IMR-90 (cell line): ENCODE data around the gene ITM2B. TPM values are rescaled to one million over a fixed set of nuclear protein-coding genes. Genes with fewer than 3 reads are reported as not detected.

ENCODE experiments used
- ATAC-seq: fragments of 200-7000 bp; cut with Tn5 transposase; 2 replicates; pipeline ENCODE4 v1.9.1; 2020; ENCODE audit warnings: low read depth, mild to moderate bottlenecking, moderate library complexity
- BruUV-seq: library from RNA; stranded (reverse); fragments of 400-500 nt; replicated peaks from 2 replicates; lab custom pipeline; 2021; lab: Mats Ljungman, UMichigan
- CTCF ChIA-PET: fragments of 300-600 bp; formaldehyde crosslinking; extraction: SDS; loops from one replicate; lab custom pipeline; 2021; ENCODE audit warnings: antibody characterized with exemption; lab: Yijun Ruan, JAX
- POLR2A ChIA-PET: fragments of 300-600 bp; sonication (Branson Sonifier 250); formaldehyde crosslinking; loops from one replicate; lab custom pipeline; 2022; ENCODE audit warnings: antibody characterized with exemption; ENCODE audit not compliant: unreplicated experiment; lab: Charles Lee
- DNase-seq: peaks from one replicate; pipeline ENCODE4 v3.0.0; 2013
- H2AFZ ChIP-seq: replicated peaks from 2 replicates; pipeline ENCODE3; 2013; ENCODE audit warnings: low read length, mild to moderate bottlenecking; ENCODE audit not compliant: poor library complexity
- H2AK5ac ChIP-seq: 2 replicates; pipeline ENCODE4 v1.6.1; 2013; ENCODE audit warnings: low read depth, low read length, inconsistent platforms
- H2AK9ac ChIP-seq: replicated peaks from 2 replicates; pipeline ENCODE3; 2013; ENCODE audit warnings: mild to moderate bottlenecking, low read depth, low read length, moderate library complexity; ENCODE audit not compliant: poor library complexity
- H2BK120ac ChIP-seq: 2 replicates; pipeline ENCODE4 v1.6.1; 2013; ENCODE audit warnings: low read depth, low read length, inconsistent platforms
- H2BK15ac ChIP-seq: 3 replicates; pipeline ENCODE4 v1.6.1; 2013; ENCODE audit warnings: low read depth, low read length, inconsistent platforms
- H2BK20ac ChIP-seq: 2 replicates; pipeline ENCODE4 v1.6.1; 2013; ENCODE audit warnings: low read depth, mild to moderate bottlenecking, inconsistent platforms, low read length, moderate library complexity
- H2BK5ac ChIP-seq: 2 replicates; pipeline ENCODE4 v1.6.1; 2013; ENCODE audit warnings: mild to moderate bottlenecking, low read depth, low read length, inconsistent platforms; ENCODE audit not compliant: poor library complexity, severe bottlenecking
- H3K14ac ChIP-seq: replicated peaks from 2 replicates; pipeline ENCODE4 v1.6.1; 2013; ENCODE audit warnings: low read depth, low read length, inconsistent platforms
- H3K18ac ChIP-seq: 2 replicates; pipeline ENCODE4 v1.6.1; 2013; ENCODE audit warnings: low read depth, low read length, control low read depth
- H3K23ac ChIP-seq: 2 replicates; pipeline ENCODE4 v1.6.1; 2013; ENCODE audit warnings: low read depth, low read length, inconsistent platforms
- H3K27ac ChIP-seq: 2 replicates; pipeline ENCODE4 v1.5.1; 2013; ENCODE audit warnings: mild to moderate bottlenecking, control low read depth, low read length; ENCODE audit not compliant: insufficient read depth
- H3K27me3 ChIP-seq: 2 replicates; pipeline ENCODE4 v1.6.1; 2013; ENCODE audit warnings: low read length; ENCODE audit not compliant: control insufficient read depth, insufficient read depth
- H3K36me3 ChIP-seq: 2 replicates; pipeline ENCODE4 v1.6.1; 2013; ENCODE audit warnings: low read length, mixed read lengths; ENCODE audit not compliant: control insufficient read depth, insufficient read depth
- H3K4ac ChIP-seq: 2 replicates; pipeline ENCODE4 v1.6.1; 2013; ENCODE audit warnings: low read depth, low read length, inconsistent platforms
- H3K4me1 ChIP-seq: 2 replicates; pipeline ENCODE4 v1.6.1; 2013; ENCODE audit warnings: low read length, mixed read lengths; ENCODE audit not compliant: control insufficient read depth, insufficient read depth
- H3K4me2 ChIP-seq: 2 replicates; pipeline ENCODE4 v1.6.1; 2013; ENCODE audit warnings: low read depth, mild to moderate bottlenecking, control low read depth, low read length, moderate library complexity
- H3K4me3 ChIP-seq: 2 replicates; pipeline ENCODE4 v1.5.1; 2013; ENCODE audit warnings: low read depth, mild to moderate bottlenecking, control low read depth, low read length, moderate library complexity; ENCODE audit not compliant: insufficient read depth
- H3K56ac ChIP-seq: 2 replicates; pipeline ENCODE4 v1.6.1; 2013; ENCODE audit warnings: low read length, inconsistent platforms; ENCODE audit not compliant: insufficient read depth; ENCODE audit errors: extremely low read depth
- H3K79me1 ChIP-seq, 2 experiments: 2 replicates each; pipeline ENCODE4 v1.6.1; 2013; ENCODE audit warnings: low read length in 2 of 2, inconsistent platforms in 1 of 2, low read depth in 1 of 2
- H3K9ac ChIP-seq: 2 replicates; pipeline ENCODE4 v1.6.1; 2013; ENCODE audit warnings: low read depth, low read length, control low read depth
- H3K9me1 ChIP-seq: 2 replicates; pipeline ENCODE4 v1.6.1; 2013; ENCODE audit warnings: low read length, inconsistent platforms; ENCODE audit not compliant: insufficient read depth
- H3K9me3 ChIP-seq: 2 replicates; pipeline ENCODE4 v1.6.1; 2013; ENCODE audit warnings: low read length; ENCODE audit not compliant: control insufficient read depth, insufficient read depth
- H4K20me1 ChIP-seq: 2 replicates; pipeline ENCODE4 v1.6.1; 2013; ENCODE audit warnings: low read length, inconsistent platforms; ENCODE audit not compliant: insufficient read depth
- H4K5ac ChIP-seq: 2 replicates; pipeline ENCODE4 v1.6.1; 2013; ENCODE audit warnings: mild to moderate bottlenecking, low read depth, low read length, control low read depth
- H4K8ac ChIP-seq, 2 experiments: 2 replicates each; pipeline ENCODE4 v1.6.1; 2013; ENCODE audit warnings: low read depth in 2 of 2, low read length in 2 of 2, control low read depth in 1 of 2, inconsistent platforms in 1 of 2
- H4K91ac ChIP-seq: 2 replicates; pipeline ENCODE4 v1.6.1; 2013; ENCODE audit warnings: low read depth, low read length, inconsistent platforms; ENCODE audit not compliant: insufficient read depth
- BHLHE40 ChIP-seq: fragments of 150-350 bp; IDR thresholded peaks from 2 replicates; pipeline ENCODE4 v1.6.1; 2016; ENCODE audit warnings: mild to moderate bottlenecking, low read depth, low read length
- FOS ChIP-seq: fragments of 150-350 bp; IDR thresholded peaks from 2 replicates; pipeline ENCODE4 v1.6.1; 2016; ENCODE audit warnings: low read depth, low read length
- MXI1 ChIP-seq: IDR thresholded peaks from 2 replicates; pipeline ENCODE4 v1.6.1; 2012; ENCODE audit warnings: low read depth, mild to moderate bottlenecking, low read length, moderate library complexity, borderline replicate concordance
- NFE2L2 ChIP-seq: fragments of 150-350 bp; IDR thresholded peaks from 2 replicates; pipeline ENCODE4 v1.6.1; 2016; ENCODE audit warnings: low read depth, mild to moderate bottlenecking, low read length
- SMC3 ChIP-seq: fragments of 150-350 bp; IDR thresholded peaks from 2 replicates; pipeline ENCODE4 v1.6.1; 2016; ENCODE audit warnings: low read depth, mild to moderate bottlenecking, antibody characterized with exemption, low read length, moderate library complexity
- WGBS, 2 experiments: methylation state at CpG; one replicate each; pipeline versions ENCODE4 v1.1.5 to v1.1.7; 2013; ENCODE audit warnings: missing lambda C conversion rate in 2 of 2; ENCODE audit not compliant: insufficient read length in 1 of 2; ENCODE audit errors: extremely low coverage in 2 of 2; 5-methylcytosine and 5-hydroxymethylcytosine counted together
- dilution Hi-C: fragments of 300-500 bp; cut with HindIII; formaldehyde crosslinking; loops from one replicate; pipeline ENCODE4 v1.14.3; 2018; ENCODE audit warnings: low sequenced_read_pairs; ENCODE audit not compliant: unreplicated experiment
- in situ Hi-C: fragments of 300-500 bp; cut with MboI; formaldehyde crosslinking; loops from 3 replicates; pipeline ENCODE4 v1.14.3; 2019; ENCODE audit warnings: low sequenced_read_pairs, inconsistent platforms, mixed read lengths
- intact Hi-C: fragments of 100-400 bp; cut with micrococcal nuclease; formaldehyde crosslinking; loops from 2 replicates; pipeline ENCODE4 v1.10.0; 2022
- polyA plus RNA-seq, 3 experiments: library from polyadenylated mRNA; depleted of rRNA; stranded (reverse); fragments of >200 nt; gene quantifications; 2 replicates each; pipeline ENCODE4 v1.2.3, GENCODE V29; 2012; ENCODE audit warnings: low replicate concordance in 1 of 3
- total RNA-seq: library from RNA; depleted of rRNA; stranded (reverse); fragments of >200 nt; gene quantifications from 2 replicates; pipeline ENCODE4 v1.2.3, GENCODE V29; 2012
- TF ChIP-seq, protein P1 (sequence below): conservative IDR thresholded peaks from 2 replicates; pipeline ENCODE4 v1.5.1; 2012; ENCODE audit warnings: mild to moderate bottlenecking, low read depth, low read length, improper control_type of control experiment
- TF ChIP-seq, protein P2 (sequence below): fragments of 150-350 bp; IDR thresholded peaks from 2 replicates; pipeline ENCODE4 v1.6.1; 2017; ENCODE audit warnings: mild to moderate bottlenecking, antibody characterized with exemption, low read length, low read depth
- TF ChIP-seq, protein P3 (sequence below): fragments of 150-350 bp; IDR thresholded peaks from 2 replicates; pipeline ENCODE4 v1.6.1; 2016; ENCODE audit warnings: low read depth, mild to moderate bottlenecking, low read length, moderate library complexity, borderline replicate concordance

Gene ITM2B
- total and polyA plus RNA-seq, 2 of the 4 experiments (the other 2 are of a cell fraction): 51.1 to 158 TPM

DNA sequence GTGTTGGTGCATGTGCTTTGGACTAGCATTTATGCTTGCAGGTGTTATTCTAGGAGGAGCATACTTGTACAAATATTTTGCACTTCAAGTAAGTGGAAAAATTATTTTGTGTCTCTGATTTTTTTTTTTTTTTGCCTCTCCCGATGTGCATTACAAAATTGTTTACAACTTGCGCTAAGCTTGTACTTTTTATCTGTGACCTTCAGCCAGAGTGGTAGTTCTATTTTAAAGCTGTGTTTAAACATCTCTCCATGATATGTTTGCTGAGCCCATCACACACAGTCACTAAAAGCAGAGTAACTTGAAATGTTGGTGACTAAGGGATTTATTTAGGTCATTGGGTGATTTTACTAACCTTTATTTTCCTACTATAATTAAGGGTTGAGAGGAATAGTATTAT is 20.8 kb downstream of the ITM2B start:
- Histone ChIP-seq H3K4me3 (no peak overlapping the region), H3K27ac (no peak overlapping the region), H3K14ac (no peak overlapping the region), H3K4me1 (peaks cover 4% of the 10 kb centered on the region; the same call in 1 of the 2 replicates), H3K36me3 (peaks cover 18% of the 10 kb centered on the region), H3K56ac (no peak overlapping the region), H3K9me3 (no peaks in the 10 kb centered on the region), H3K9ac (no peak overlapping the region), H3K4ac (no peak overlapping the region), H4K5ac (no peak overlapping the region), H2BK15ac (no peak overlapping the region), H3K9me1 (peaks cover 3% of the 10 kb centered on the region; the same call in 1 of the 2 replicates), H3K79me1 (peaks cover 21 to 24% of the 10 kb centered on the region in 2 experiments), H3K4me2 (no peak overlapping the region), H3K23ac (no peak overlapping the region), H3K27me3 (no peaks in the 10 kb centered on the region), H2AK9ac (no peak overlapping the region), H2AFZ (no peak overlapping the region), H2BK5ac (no peak overlapping the region), H4K20me1 (peaks cover 5% of the 10 kb centered on the region), H4K91ac (no peak overlapping the region), H4K8ac (no peak overlapping the region), H3K18ac (no peak overlapping the region), H2AK5ac (no peak overlapping the region), H2BK120ac (no peak overlapping the region), H2BK20ac (no peak overlapping the region)
- DNase-seq: no peak
- no peak for TF ChIP-seq BHLHE40
- no peak for TF ChIP-seq NFE2L2
- TF ChIP-seq MXI1: no peak
- TF ChIP-seq, protein P1, sequence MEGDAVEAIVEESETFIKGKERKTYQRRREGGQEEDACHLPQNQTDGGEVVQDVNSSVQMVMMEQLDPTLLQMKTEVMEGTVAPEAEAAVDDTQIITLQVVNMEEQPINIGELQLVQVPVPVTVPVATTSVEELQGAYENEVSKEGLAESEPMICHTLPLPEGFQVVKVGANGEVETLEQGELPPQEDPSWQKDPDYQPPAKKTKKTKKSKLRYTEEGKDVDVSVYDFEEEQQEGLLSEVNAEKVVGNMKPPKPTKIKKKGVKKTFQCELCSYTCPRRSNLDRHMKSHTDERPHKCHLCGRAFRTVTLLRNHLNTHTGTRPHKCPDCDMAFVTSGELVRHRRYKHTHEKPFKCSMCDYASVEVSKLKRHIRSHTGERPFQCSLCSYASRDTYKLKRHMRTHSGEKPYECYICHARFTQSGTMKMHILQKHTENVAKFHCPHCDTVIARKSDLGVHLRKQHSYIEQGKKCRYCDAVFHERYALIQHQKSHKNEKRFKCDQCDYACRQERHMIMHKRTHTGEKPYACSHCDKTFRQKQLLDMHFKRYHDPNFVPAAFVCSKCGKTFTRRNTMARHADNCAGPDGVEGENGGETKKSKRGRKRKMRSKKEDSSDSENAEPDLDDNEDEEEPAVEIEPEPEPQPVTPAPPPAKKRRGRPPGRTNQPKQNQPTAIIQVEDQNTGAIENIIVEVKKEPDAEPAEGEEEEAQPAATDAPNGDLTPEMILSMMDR: no peak
- TF ChIP-seq, protein P2, sequence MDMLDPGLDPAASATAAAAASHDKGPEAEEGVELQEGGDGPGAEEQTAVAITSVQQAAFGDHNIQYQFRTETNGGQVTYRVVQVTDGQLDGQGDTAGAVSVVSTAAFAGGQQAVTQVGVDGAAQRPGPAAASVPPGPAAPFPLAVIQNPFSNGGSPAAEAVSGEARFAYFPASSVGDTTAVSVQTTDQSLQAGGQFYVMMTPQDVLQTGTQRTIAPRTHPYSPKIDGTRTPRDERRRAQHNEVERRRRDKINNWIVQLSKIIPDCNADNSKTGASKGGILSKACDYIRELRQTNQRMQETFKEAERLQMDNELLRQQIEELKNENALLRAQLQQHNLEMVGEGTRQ: no peak
- TF ChIP-seq FOS: no peak
- TF ChIP-seq, protein P3, sequence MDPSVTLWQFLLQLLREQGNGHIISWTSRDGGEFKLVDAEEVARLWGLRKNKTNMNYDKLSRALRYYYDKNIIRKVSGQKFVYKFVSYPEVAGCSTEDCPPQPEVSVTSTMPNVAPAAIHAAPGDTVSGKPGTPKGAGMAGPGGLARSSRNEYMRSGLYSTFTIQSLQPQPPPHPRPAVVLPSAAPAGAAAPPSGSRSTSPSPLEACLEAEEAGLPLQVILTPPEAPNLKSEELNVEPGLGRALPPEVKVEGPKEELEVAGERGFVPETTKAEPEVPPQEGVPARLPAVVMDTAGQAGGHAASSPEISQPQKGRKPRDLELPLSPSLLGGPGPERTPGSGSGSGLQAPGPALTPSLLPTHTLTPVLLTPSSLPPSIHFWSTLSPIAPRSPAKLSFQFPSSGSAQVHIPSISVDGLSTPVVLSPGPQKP: no peak
- no peak for TF ChIP-seq SMC3
- ATAC-seq: 0 out of 2 replicates have a peak, but pooled peaks have one; percentile 59
- ChIA-PET CTCF (interaction anchor here (0.7 kb wide), 1 partner anchor 16 kb away, joined by 3 read pairs; no protein-coding TSS in a partner anchor), POLR2A (no interaction called here)
- intact Hi-C loops (no loop called here), dilution Hi-C loops (no loop called here), in situ Hi-C loops (no loop called here)
- WGBS, 2 experiments: no CpG with 5 or more reads among the region's 2 CpGs
- BruUV-seq: no TSS peak
